Activated CD8-positive, alpha-beta memory T cell treated with anti-CD3 and anti-CD28 coated beads for 36 hours (primary cell): ENCODE measurements around the gene FAM151A. TPM values are rescaled to one million over a fixed set of nuclear protein-coding genes. Genes with fewer than 3 reads are reported as not detected.

ENCODE experiments used
- CTCF ChIA-PET: fragments of 350-600 bp; sonication (Branson Sonifier 250); formaldehyde crosslinking; loops from one replicate; lab custom pipeline; 2021; ENCODE audit warnings: antibody characterized with exemption; lab: Charles Lee
- POLR2A ChIA-PET: fragments of 350-600 bp; sonication (Branson Sonifier 250); formaldehyde crosslinking; loops from one replicate; lab custom pipeline; 2021; ENCODE audit warnings: antibody characterized with exemption; lab: Charles Lee
- total RNA-seq, 2 experiments: library from RNA; stranded (reverse); gene quantifications; one replicate each; pipeline ENCODE4 v1.2.3, GENCODE V29; 2021

Gene FAM151A
- total RNA-seq, 2 experiments from 2014 or later, result not detected

- ChIA-PET CTCF (no interaction called here), POLR2A (no interaction called here)
These were observed 56.7 kb downstream of the FAM151A start for GRCh38 chr1:54566438-54567141.

DNA sequence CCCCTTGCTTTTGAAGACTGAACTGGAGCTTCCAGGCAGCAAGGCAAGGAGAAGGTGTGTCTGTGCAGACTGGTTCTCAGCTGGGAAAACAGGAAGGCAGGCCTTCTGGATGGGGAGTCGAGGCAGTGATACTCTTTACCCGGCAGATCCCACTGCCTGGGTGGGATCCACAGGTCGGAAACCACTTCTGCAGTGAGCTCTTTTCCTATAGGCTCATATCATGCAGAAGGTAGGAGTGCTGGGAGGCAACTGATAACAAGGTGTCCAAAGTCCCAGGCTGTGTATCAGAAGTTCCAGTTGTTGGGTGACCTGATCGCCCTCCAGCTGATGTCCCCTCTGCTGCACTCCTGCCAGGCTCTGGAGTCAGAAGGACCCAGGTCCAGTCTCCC is 58.2 kb downstream of the FAM151A start:
- CTCF ChIA-PET, result no interaction called here
- POLR2A ChIA-PET, result no interaction called here

GRCh38 chr1:54564312-54565112 is 58.8 kb downstream of the FAM151A start:
- ChIA-PET POLR2A (interaction anchor here (0.6 kb wide), 1 partner anchor 167 kb away, joined by 6 read pairs; no protein-coding TSS in a partner anchor), CTCF (no interaction called here)

DNA sequence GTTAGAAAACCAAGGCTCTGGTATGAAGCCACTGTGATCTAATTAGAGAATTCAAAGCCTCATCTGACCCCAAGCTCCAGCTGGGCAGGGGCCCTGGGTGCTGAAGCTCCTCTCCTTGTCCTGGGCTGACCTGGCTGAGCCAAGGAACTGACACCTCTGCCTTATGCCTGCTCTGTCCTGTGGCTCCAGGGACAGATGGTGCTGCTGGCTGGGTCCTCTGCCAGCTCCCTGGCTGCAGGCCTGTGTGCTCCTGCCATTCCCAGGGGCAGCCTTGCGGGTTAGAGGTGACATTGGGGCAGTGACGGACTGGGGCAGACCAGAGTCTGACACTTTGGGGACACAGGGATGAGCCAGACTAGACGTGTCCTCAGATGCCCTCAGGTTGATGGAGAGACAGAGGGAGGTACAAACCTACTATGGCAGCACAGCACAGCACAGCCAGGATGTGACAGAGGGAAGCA is 63.5 kb downstream of the FAM151A start:
- ChIA-PET POLR2A (no interaction called here), CTCF (no interaction called here)

Other genes with a start within 250 kb of the FAM151A start
- gene SSBP3, start 217.1 kb downstream of the FAM151A start, total RNA-seq, result 10 to 100 TPM; 62.2 to 63.2 TPM
- gene ACOT11, start 75.3 kb downstream of the FAM151A start, total RNA-seq, result under 1 TPM; 0.44 to 0.57 TPM
- gene MROH7, start 18.3 kb upstream of the FAM151A start, total RNA-seq, result not detected
- gene TTC4, start 92.3 kb upstream of the FAM151A start, total RNA-seq, result 10 to 100 TPM; 43.0 to 45.3 TPM
- gene PARS2, start 141.0 kb upstream of the FAM151A start, total RNA-seq, result 1 to 10 TPM; 8.4 to 8.5 TPM
- gene TTC22, start 177.8 kb upstream of the FAM151A start, total RNA-seq, result 1 to 10 TPM; 1.6 to 2.1 TPM